GM12878 (cell line): ENCODE measurements around the gene BORCS6. TPM values are rescaled to one million over a fixed set of nuclear protein-coding genes. Genes with fewer than 3 reads are reported as not detected.

Source experiments
- ATF7 ChIP-seq: fragments of 450-650 bp; IDR thresholded peaks from 2 replicates; pipeline ENCODE4 v1.6.1; 2016; ENCODE audit warnings: low read depth, mild to moderate bottlenecking
- BHLHE40 ChIP-seq, 2 experiments: fragments of 450-650 bp in 1 of 2; IDR thresholded peaks; 2 replicates each; pipeline ENCODE4 v1.6.1; 2011 to 2017; ENCODE audit warnings: low read depth in 2 of 2, borderline replicate concordance in 1 of 2, improper control_type of control experiment in 1 of 2, low read length in 1 of 2, mild to moderate bottlenecking in 1 of 2
- CHD1 ChIP-seq: IDR thresholded peaks from 2 replicates; pipeline ENCODE4 v1.6.1; 2012; ENCODE audit warnings: low read depth, low read length, improper control_type of control experiment
- CTCF ChIP-seq, 3 experiments: IDR thresholded peaks in 2 of 3; conservative IDR thresholded peaks in 1 of 3; 2 replicates each; pipeline ENCODE4 v1.5.1; 2011; ENCODE audit warnings: low read depth in 3 of 3, low read length in 3 of 3, mild to moderate bottlenecking in 3 of 3, control low read depth in 2 of 3, moderate library complexity in 2 of 3, inconsistent platforms in 1 of 3, mixed read lengths in 1 of 3; ENCODE audit not compliant: control insufficient read depth in 2 of 3, insufficient read depth in 1 of 3; ENCODE audit errors: extremely low read depth in 1 of 3
- FOXM1 ChIP-seq: IDR thresholded peaks from 2 replicates; pipeline ENCODE4 v1.6.1; 2012; ENCODE audit warnings: low read depth, mild to moderate bottlenecking, inconsistent platforms, low read length, moderate library complexity
- HDAC2 ChIP-seq: fragments of 200-600 bp; sonication (generic); IDR thresholded peaks from 2 replicates; pipeline ENCODE4 v1.6.1; 2017
- HSF1 ChIP-seq: fragments of 150-350 bp; IDR thresholded peaks from 2 replicates; pipeline ENCODE4 v1.6.1; 2014; ENCODE audit warnings: mild to moderate bottlenecking, low read depth, low read length
- IKZF1 ChIP-seq: fragments of 450-650 bp; conservative IDR thresholded peaks from 2 replicates; pipeline ENCODE4 v1.6.1; 2017; ENCODE audit warnings: antibody characterized with exemption, mild to moderate bottlenecking
- MTA3 ChIP-seq: IDR thresholded peaks from 2 replicates; pipeline ENCODE4 v1.6.1; 2012; ENCODE audit warnings: low read length, inconsistent platforms, borderline replicate concordance
- NFIC ChIP-seq: IDR thresholded peaks from 2 replicates; pipeline ENCODE4 v1.6.1; 2012; ENCODE audit warnings: low read depth, mild to moderate bottlenecking, inconsistent platforms, low read length, moderate library complexity
- NFYA ChIP-seq: IDR thresholded peaks from 2 replicates; pipeline ENCODE4 v1.6.1; 2011; ENCODE audit warnings: low read depth, mild to moderate bottlenecking, low read length, improper control_type of control experiment, borderline replicate concordance
- NFYB ChIP-seq: IDR thresholded peaks from 2 replicates; pipeline ENCODE4 v1.6.1; 2011; ENCODE audit warnings: low read depth, mild to moderate bottlenecking, low read length, improper control_type of control experiment, moderate library complexity; ENCODE audit not compliant: insufficient read depth
- NR2C2 ChIP-seq: IDR thresholded peaks from 2 replicates; pipeline ENCODE4 v1.6.1; 2011; ENCODE audit warnings: borderline replicate concordance, low read depth; ENCODE audit not compliant: control insufficient read depth, insufficient read length
- NR2F1 ChIP-seq: fragments of 450-650 bp; conservative IDR thresholded peaks from 2 replicates; pipeline ENCODE4 v1.6.1; 2017; ENCODE audit warnings: mild to moderate bottlenecking
- RB1 ChIP-seq: fragments of 450-650 bp; formaldehyde crosslinking; IDR thresholded peaks from 2 replicates; pipeline ENCODE4 v1.6.1; 2017; ENCODE audit warnings: mild to moderate bottlenecking, borderline replicate concordance
- RELA ChIP-seq: fragments of 450-650 bp; IDR thresholded peaks from 2 replicates; pipeline ENCODE4 v1.8.0; 2014; ENCODE audit warnings: borderline replicate concordance; ENCODE audit not compliant: partially characterized antibody
- SIN3A ChIP-seq: IDR thresholded peaks from 2 replicates; pipeline ENCODE4 v1.6.1; 2012; ENCODE audit warnings: low read depth, low read length, improper control_type of control experiment
- TCF3 ChIP-seq: IDR thresholded peaks from 2 replicates; pipeline ENCODE4 v1.6.1; 2012; ENCODE audit warnings: low read depth, mild to moderate bottlenecking, low read length, borderline replicate concordance; ENCODE audit not compliant: insufficient read depth
- ZBTB11 ChIP-seq: fragments of 450-650 bp; formaldehyde crosslinking; IDR thresholded peaks from 2 replicates; pipeline ENCODE4 v1.5.0; 2022; ENCODE audit warnings: mild to moderate bottlenecking, missing genetic modification characterization
- polyA plus RNA-seq, 11 experiments: library from polyadenylated mRNA; depleted of rRNA in 4 of 11; unstranded in 6 of 11; stranded (reverse) in 5 of 11; fragments of >200 nt; fragmentation: Nextera tagmentation in 4 of 11; fragmentation: Illumina TruSeq in 1 of 11; extraction: Ambion mirVana in 4 of 11; extraction: Trizol in 1 of 11; gene quantifications; 1 replicate in 1 of 11; 2 replicates in 10 of 11; pipeline versions ENCODE4 v1.2.1 to v1.2.3, GENCODE V29; 2011 to 2016; ENCODE audit warnings: inconsistent platforms in 2 of 11, missing spikeins in 2 of 11, low read depth in 1 of 11
- total RNA-seq, 4 experiments: library from RNA; depleted of rRNA in 3 of 4; stranded (reverse); fragments of >200 nt in 3 of 4; fragmentation: Illumina TruSeq in 1 of 4; extraction: Trizol in 1 of 4; gene quantifications; 2 replicates each; pipeline versions ENCODE4 v1.2.1 to v1.2.3, GENCODE V29; 2013 to 2021

The BORCS6 gene
- total and polyA plus RNA-seq, 10 of the 15 experiments (the other 5 are each of a cell fraction or from before 2014, with no cell fraction given), result 0.37 to 14.1 (median 6.7) TPM

GRCh38 chr17:8187517-8188262 is 2.3 kb downstream of the BORCS6 start (continued):
- TF ChIP-seq IKZF1, result peak; percentile 30
- peak; percentile 36; the same call in 1 of the 2 replicates for TF ChIP-seq TCF3
- TF ChIP-seq NFYA, result no peak
- TF ChIP-seq NFIC, result 0 out of 2 replicates have a peak, but pooled peaks have one; percentile 74
- 0 out of 6 replicates have a peak, but pooled peaks of 1 of the 3 experiments have one; percentile 2 for TF ChIP-seq CTCF (IDR thresholded peaks at IDR 0.05 in 2 of 3, conservative IDR thresholded peaks at IDR 0.05 in 1 of 3; ENCODE audit: control insufficient read depth in 2 of 3, extremely low read depth in 1 of 3, insufficient read depth in 1 of 3, low read depth in 3 of 3, low read length in 3 of 3)
- TF ChIP-seq SIN3A, result peak; percentile 53; the same call in 1 of the 2 replicates
- 0 out of 2 replicates have a peak, but pooled peaks have one; percentile 4 for TF ChIP-seq RB1
- peak; percentile 30; the same call in 1 of the 2 replicates for TF ChIP-seq NFYB
- peak; percentile 79 for TF ChIP-seq FOXM1
- TF ChIP-seq ZBTB11, result 0 out of 2 replicates have a peak, but pooled peaks have one; percentile 35
- TF ChIP-seq HSF1, result peak; percentile 23; the same call in 1 of the 2 replicates
- peak; percentile 58; the same call in 1 of the 2 replicates for TF ChIP-seq MTA3
- peak; percentile 70 for TF ChIP-seq RELA
- TF ChIP-seq ATF7, result peak; percentile 6; the same call in 1 of the 2 replicates
- TF ChIP-seq NR2F1, result peak; percentile 28; the same call in 1 of the 2 replicates
- 0 out of 4 replicates have a peak, but pooled peaks of 1 of the 2 experiments have one; percentile 13 for TF ChIP-seq BHLHE40 (IDR thresholded peaks at IDR 0.05; ENCODE audit: borderline replicate concordance in 1 of 2, low read depth in 2 of 2, low read length in 1 of 2)
- no peak for TF ChIP-seq HDAC2
- no peak for TF ChIP-seq CHD1
- no peak for TF ChIP-seq NR2C2
- TF ChIP-seq, all 136 proteins: peak for 42
